AG04450 (cell line): ENCODE results near the gene GDPD3. TPM values are rescaled to one million over a fixed set of nuclear protein-coding genes. Genes with fewer than 3 reads are reported as not detected.

Experiments
- CTCF ChIA-PET: fragments of 300-600, 350-600 bp; formaldehyde crosslinking; extraction: SDS; loops from one replicate; lab custom pipeline; 2022; ENCODE audit warnings: antibody characterized with exemption, inconsistent platforms; lab: Charles Lee
- POLR2A ChIA-PET: fragments of 350-600 bp; formaldehyde crosslinking; extraction: SDS; loops from one replicate; lab custom pipeline; 2021; ENCODE audit warnings: antibody characterized with exemption, inconsistent platforms; lab: Yijun Ruan, JAX
- DNase-seq: peaks from one replicate; pipeline ENCODE4 v3.0.0-alpha.2; 2011; ENCODE audit warnings: low read depth, low spot score
- H3K27ac ChIP-seq: one replicate; pipeline ENCODE4 v1.5.1; 2012; ENCODE audit warnings: low read depth, low read length, control low read depth
- H3K27me3 ChIP-seq: one replicate; pipeline ENCODE4 v1.6.0; 2012; ENCODE audit warnings: low read length; ENCODE audit not compliant: control insufficient read depth, insufficient read depth
- H3K4me3 ChIP-seq: 2 replicates; pipeline ENCODE4 v1.5.1; 2011; ENCODE audit warnings: mild to moderate bottlenecking, low read depth, low read length, control low read depth
- H3K9me3 ChIP-seq: 2 replicates; pipeline ENCODE4 v1.5.1; 2012; ENCODE audit warnings: low read length; ENCODE audit not compliant: control insufficient read depth, insufficient read depth
- polyA plus RNA-seq: library from polyadenylated mRNA; depleted of rRNA; stranded (reverse); fragments of >200 nt; gene quantifications from 2 replicates; pipeline ENCODE4 v1.2.3, GENCODE V29; 2011
- TF ChIP-seq, protein P1 (sequence below): IDR thresholded peaks from 2 replicates; pipeline ENCODE4 v1.5.1; 2011; ENCODE audit warnings: low read depth, low read length, control low read depth, inconsistent platforms

GDPD3 gene
- polyA plus RNA-seq, 1 experiment = 1.9 TPM

DNA sequence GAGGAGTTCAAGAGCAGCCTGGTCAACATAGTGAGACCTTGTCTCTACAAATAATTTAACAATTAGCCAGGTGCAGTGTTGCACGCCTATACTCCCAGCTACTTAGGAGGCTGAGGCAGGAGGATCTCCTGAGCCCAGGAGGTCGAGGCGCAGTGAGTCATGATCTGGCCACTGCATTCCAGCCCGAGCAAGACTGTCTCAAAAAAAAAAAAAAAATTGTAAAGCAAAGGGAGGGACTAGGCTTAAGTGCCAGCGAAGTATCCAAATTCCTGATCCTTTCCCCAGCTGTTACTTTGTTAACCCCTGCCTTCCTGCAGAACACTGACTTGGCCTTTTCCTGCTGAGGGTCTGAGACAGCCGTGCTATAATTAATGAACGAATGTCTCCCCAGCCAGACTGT lies 2.7 kb downstream of the GDPD3 start:
- no peaks in the 10 kb centered on the region for H3K27me3 ChIP-seq
- DNase-seq = no peak
- CTCF ChIA-PET = interaction anchor here (0.9 kb wide), 1 partner anchor 299 kb away, joined by 4 read pairs; no protein-coding TSS in a partner anchor
- no peaks in the 10 kb centered on the region for H3K9me3 ChIP-seq
- no peak overlapping the region for H3K4me3 ChIP-seq
- H3K27ac ChIP-seq = no peak overlapping the region
- TF ChIP-seq, protein P1, sequence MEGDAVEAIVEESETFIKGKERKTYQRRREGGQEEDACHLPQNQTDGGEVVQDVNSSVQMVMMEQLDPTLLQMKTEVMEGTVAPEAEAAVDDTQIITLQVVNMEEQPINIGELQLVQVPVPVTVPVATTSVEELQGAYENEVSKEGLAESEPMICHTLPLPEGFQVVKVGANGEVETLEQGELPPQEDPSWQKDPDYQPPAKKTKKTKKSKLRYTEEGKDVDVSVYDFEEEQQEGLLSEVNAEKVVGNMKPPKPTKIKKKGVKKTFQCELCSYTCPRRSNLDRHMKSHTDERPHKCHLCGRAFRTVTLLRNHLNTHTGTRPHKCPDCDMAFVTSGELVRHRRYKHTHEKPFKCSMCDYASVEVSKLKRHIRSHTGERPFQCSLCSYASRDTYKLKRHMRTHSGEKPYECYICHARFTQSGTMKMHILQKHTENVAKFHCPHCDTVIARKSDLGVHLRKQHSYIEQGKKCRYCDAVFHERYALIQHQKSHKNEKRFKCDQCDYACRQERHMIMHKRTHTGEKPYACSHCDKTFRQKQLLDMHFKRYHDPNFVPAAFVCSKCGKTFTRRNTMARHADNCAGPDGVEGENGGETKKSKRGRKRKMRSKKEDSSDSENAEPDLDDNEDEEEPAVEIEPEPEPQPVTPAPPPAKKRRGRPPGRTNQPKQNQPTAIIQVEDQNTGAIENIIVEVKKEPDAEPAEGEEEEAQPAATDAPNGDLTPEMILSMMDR = no peak
- POLR2A ChIA-PET = no interaction called here

DNA sequence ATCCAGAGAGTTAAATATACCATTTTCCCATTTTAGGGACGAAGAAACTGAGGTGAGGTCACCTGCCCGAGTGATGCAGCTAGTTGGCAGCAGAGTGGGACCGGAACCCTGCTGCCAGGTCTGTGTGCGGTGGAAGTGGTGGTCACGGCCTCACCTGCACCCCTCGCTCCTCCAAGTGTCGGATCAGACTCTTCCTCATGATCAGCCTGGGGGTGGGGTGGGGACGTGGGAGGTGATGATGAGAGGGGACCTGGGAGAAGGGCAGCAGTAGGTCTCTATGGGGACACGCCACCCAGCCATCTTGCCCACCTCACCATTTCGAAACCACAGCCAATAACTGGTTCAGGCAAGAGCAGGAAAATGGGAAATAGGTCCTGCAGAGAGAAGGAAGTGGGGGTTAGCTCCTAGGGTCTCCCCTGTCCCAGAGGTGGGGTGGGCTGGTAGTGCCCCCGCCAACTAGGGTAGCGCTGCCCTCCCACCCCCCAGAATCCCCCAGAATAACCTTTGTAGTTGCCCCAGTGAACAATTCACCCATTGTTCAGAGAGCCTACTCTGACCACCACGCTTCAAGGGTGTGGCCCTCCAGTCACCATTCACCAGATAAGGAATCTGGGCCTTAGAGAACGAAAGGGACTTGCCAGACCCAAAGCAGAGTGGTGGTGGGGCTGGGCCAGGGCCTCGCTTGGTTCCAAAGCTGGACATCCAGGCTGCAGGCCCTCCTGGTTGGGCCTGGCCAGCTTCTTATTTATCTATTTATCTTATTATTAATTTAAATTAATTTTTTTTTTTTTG lies 5.1 kb downstream of the GDPD3 start:
- H3K27me3 ChIP-seq = no peaks in the 10 kb centered on the region
- CTCF ChIA-PET = no interaction called here
- H3K9me3 ChIP-seq = no peaks in the 10 kb centered on the region
- no peak for DNase-seq
- TF ChIP-seq, protein P1 = no peak
- no peak overlapping the region for H3K27ac ChIP-seq
- POLR2A ChIA-PET = interaction anchor here (0.7 kb wide), 1 partner anchor 16 kb away, joined by 3 read pairs; no protein-coding TSS in a partner anchor
- no peak overlapping the region for H3K4me3 ChIP-seq

DNA sequence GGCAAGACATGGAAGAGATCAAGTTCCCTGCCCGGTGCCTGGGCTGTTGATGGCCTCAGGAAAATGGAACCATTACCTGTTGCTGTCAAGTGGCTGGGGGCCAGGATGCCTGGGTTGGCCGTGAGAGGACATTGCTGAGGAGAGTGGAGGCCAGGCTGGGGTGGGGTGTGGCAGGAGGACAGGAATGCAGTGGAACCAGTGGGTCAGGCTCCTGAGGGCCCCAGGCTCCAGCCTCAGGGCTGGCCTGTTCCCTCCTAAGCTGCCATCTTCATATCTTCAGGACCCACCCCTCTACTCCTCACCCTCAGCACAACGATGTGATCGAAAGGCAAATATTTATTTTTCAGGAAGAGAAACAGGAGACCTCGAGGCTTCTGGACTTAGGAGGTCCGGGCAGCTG lies 8.8 kb downstream of the GDPD3 start:
- no peak overlapping the region for H3K4me3 ChIP-seq
- H3K9me3 ChIP-seq = no peaks in the 10 kb centered on the region
- no peak for DNase-seq
- TF ChIP-seq, protein P1 = no peak
- no peak overlapping the region for H3K27ac ChIP-seq
- no peaks in the 10 kb centered on the region for H3K27me3 ChIP-seq
- CTCF ChIA-PET = interaction anchor here (1.5 kb wide), 1 partner anchor 13 kb away, joined by 5 read pairs; the partner anchor contains the start of gene TBX6
- POLR2A ChIA-PET = interaction anchor here (0.9 kb wide), 1 partner anchor 303 kb away, joined by 3 read pairs; the partner anchor contains the start of gene ZNF771

DNA sequence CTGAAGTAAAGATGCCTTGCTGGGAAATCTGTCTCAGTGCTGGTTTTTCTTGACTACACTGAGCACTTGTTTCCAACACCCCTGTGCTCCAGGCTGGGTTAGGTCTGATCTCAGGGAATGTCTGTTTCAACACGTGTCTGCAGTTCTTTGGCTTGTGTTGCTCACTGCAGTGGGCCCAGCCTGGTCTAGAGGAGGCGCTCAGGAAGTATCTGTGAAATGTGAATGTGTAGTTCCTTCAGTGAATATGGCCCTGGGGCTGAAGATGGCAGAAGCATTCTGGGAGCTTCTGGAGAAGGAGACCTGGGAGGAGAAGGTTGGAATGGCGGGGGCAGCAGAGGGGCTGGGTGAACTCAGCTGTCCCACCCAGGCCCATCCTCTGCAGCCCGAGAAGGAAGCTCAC lies 9.2 kb downstream of the GDPD3 start:
- DNase-seq = no peak
- CTCF ChIA-PET = interaction anchor here (1.5 kb wide), 1 partner anchor 12 kb away, joined by 5 read pairs; the partner anchor contains the start of gene TBX6
- H3K4me3 ChIP-seq = no peak overlapping the region
- POLR2A ChIA-PET = no interaction called here
- no peak overlapping the region for H3K27ac ChIP-seq
- H3K27me3 ChIP-seq = no peaks in the 10 kb centered on the region
- H3K9me3 ChIP-seq = no peaks in the 10 kb centered on the region
- TF ChIP-seq, protein P1 = no peak
